ENCODE data around the gene HIPK2.

Gene HIPK2

DNA sequence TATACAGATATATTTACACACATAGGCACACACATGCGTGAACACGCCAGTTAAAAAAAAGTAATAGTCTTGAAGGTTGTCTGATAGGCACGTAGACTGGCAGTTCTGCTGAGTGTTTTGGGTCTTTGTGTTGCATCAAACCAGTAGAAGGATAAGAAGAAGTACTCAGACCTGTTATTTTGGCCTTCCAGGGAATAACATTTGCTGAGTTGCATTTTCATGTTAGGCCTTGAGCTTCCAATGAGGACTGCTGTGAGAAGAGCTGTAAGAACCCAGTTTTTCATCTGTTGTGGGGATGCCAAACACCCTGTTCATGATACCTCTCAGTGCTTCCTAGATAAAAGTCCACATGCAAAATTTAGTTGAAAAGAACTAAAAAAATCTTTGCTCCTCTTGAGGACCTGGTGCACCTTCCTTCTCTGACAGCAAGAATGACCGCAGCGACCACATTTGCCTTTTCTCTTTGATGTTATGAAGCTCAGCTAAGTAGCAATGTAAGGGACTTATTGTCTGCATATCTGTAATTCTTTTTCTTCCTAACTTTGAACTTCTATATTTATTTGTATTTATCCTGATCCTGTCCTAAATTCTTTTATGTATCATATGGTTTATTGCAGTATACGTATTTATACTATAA is 27.2 kb downstream of the HIPK2 start:
- DNase-seq = no peak

DNA sequence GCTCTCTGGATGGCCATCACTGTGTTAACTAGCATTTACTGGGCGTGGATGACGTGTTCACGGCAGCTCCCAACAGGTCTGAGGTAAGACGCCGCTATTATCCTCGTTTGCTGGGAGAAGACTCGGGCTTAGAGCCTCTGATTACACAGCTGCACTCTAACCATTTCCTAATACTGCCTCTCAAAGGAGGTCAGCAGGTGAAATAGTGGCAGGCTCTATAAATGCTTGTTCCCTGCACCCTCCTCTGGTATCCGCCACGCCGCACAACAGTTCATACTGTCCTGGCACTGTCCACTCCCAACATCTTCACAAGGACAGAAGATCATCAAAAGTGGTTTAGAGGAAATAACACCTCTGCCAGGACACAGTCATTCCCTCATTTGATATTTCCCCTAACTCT is 28.3 kb downstream of the HIPK2 start:
- no peak for DNase-seq

DNA sequence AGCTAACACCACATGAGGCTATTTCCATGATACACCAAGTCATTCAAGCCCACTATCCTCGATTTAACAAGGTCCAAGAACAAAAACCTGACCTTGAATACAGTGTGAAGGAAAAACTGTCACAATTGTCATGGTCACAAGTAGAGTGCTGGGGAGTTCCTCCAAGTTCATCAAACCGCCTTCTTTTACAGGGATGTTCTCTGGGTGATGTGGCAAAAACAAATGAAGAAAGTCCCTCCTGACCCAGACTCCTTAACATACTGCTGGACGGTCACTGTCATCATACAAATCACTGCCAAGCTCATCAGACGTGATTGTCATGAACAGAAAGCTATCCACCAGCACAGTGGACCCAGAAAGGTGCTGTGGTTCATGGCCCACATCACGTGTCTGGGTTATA is 28.9 kb downstream of the HIPK2 start:
- DNase-seq = no peak

DNA sequence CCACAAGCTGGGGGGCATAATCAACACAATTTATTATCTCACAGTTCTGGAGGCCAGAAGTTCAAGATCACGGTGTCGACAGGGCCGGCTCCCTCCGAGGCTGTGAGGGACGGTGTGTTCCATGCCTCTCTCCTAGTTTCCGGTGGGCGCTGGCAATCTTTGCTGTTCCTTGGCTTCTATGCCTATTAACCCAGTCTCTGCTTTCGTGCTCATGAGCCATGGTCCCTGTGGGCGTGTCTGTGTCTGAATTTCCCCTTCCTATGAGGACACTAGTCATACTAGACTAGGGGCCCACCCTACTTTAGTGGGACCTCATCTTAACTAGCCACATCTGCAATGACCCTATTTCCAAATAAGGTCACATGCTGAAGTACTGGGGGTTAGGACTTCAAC is 29.4 kb downstream of the HIPK2 start:
- no peak for DNase-seq

DNA sequence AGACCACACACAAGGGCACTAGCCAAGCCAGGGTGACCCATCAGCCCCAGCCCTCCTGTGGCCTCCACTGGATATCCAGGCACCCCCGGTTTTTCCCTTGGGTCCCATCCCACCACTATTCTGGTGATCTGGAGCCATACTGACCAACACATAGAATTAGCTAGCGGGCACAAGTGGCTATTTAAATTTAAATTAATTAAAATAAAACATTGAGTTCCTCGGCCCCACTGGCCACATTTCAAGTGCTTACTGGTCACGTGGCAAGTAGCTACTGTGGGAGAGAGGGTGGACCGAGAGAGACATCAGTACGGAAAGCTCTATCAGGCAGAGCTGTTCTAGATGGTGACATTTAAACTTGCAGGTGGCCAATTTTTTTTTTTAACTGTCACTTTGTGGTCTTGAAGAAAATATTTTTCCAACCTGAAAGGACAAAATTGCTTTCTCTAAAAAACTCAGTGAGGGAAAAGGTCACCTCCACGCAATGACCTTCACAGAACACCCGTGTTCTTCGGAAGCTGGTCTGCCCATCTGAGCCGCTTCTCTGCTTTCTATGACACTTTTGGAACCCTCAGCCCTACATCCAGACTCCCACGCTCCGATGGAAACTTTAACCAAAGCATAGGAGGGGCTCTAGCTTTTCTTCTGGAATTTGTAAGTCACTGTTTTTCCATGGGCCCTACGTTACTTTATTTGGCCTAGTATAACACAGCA is 30.0 kb downstream of the HIPK2 start:
- DNase-seq = no peak

DNA sequence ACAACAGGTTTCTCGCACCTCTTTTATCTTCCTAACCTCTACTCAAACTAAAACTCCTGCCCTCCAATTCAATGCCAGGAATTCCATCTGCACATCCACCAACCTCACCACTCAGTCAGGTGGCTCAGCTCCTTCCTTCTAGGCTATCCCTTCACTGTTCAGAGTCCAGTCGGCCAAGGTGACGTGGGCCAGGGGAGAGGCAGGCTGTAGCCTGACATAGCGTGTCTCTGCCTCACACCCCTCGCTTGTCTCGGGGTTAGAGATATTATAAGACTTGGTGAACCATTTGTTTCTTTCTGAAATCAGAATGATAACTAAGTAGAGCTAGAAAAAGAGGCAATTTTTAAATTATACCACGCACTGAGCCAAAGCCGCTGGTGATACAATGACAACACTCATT is 31.1 kb downstream of the HIPK2 start:
- DNase-seq = no peak

DNA sequence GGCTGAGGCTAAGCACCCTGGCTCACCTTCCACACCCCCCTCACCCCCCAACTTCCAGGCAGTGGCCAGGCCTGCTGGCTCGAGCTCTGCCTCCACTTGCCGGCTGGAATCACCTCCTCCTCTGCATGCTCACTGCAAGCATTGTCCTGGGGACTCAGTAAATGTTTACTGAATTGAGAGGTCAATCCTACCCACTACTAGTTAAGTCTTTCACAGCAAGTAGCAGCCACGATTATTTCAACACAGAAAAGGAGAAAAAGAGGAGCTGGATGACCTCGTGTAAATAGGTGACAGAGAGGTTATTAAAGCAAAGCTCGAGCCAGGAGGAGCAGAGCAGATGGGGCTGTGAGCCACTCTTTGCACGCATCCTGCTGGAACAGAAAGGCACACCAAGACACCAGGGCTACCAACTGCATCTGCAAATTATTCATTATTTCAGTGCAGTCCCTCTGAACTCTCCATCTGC is 32.1 kb downstream of the HIPK2 start:
- DNase-seq = no peak

DNA sequence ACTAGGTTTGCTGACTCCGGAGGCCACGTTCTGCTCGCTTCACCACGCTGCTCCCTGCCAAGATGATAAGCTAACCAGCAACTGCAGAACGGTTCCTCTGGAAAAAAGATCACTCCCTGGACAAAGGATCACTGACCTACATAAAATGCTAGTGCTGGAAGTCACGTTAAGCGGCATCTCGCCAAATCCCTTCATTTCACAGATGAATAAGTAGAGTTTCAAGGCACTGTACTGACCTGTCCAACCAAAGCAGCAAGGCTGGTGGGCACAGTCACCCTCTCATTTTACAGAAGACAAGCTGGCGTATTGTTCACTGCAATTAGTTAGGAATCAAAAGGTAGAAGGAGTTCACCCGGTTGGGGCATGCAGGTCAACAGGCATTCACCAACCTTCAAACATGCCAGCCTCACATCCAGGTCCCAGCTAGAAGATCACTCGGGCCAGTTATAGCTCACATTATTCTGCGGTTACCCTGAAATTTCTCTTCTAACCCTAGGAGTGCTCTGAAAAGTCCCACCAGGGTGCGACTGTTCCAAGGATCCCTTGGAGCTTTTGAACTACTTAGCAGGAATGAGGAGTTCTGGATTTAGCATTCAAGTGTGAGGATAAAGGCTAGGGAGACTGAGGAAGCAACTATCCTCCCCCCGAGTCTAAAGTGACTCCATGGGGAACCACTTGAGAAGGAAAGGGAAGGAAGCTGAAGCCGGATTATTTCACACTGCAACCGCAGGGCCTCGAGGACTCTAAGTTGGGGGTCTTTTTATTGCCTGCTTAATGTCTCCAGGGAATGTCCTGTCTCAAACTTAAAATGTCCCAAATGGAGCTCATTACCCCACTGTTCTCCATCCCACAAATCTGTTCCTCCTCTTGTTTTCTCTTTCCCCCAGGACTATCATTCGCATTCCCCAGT is 32.8 kb downstream of the HIPK2 start:
- no peak for DNase-seq

DNA sequence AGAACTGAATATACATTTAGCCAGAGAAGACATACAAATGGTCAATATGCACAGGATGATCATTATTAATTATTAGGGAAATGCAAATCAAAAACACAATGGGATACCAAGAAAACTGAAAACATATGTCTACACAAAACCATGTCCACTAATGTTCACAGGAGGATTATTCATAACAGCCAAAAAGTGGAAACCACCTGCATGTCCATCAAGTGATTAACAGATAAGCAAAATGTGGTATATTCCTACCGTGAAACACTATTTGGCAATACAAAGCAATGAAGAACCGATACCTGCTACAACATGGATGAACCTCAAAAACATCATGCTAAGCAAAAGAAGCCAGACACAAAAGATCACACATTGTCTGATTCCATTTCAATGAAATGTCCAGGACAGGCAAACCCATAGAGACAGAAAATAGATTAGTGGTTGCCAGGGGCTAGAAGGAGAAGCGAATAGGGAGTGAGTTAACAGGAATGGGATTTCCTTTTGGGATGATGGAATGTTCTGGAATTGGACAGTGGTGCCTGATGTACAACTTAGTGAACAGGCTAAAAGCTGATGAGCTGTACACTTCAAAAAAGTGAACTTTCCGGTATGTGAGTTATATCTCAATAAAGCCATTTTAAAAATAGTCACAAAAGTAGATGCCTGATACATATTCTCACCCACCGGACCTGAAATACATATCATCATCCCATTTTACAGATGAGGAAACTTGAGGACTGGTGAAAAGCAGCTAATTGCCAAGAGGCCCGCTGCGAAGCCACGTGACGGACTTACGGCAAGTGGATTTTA is 33.6 kb downstream of the HIPK2 start:
- no peak for DNase-seq

DNA sequence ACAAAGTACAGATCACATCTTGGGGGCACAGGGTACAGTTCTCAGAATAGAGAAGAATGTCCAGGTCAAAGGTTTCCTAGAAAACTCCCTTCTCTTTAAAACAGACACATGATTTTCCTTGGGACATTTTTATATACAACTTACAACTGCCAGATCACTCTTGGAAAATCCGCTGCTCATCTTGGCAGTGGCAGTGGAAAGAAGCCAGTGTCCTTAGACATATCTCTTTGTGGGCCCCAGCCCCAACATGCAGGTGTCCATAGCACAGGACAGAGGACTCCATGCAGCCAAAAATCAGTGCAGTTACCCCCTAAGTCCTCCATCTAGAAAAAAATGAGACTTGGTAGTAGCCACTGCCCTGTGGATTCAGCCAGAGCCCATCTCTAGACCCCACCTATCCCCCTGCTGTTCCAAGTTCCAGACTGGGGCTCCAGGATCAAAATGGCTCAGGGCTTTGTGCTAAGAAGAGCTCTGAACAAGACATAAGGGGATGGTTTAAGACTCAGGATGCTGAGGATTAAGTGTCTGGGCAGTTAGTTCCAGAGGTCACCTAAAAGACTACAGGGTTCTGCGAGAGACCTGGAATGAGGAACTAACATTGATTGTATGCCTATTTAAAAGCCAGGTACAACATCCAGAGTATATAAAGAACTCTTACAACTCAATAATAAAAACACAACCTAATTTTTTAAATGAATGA is 34.4 kb downstream of the HIPK2 start:
- no peak for DNase-seq

DNA sequence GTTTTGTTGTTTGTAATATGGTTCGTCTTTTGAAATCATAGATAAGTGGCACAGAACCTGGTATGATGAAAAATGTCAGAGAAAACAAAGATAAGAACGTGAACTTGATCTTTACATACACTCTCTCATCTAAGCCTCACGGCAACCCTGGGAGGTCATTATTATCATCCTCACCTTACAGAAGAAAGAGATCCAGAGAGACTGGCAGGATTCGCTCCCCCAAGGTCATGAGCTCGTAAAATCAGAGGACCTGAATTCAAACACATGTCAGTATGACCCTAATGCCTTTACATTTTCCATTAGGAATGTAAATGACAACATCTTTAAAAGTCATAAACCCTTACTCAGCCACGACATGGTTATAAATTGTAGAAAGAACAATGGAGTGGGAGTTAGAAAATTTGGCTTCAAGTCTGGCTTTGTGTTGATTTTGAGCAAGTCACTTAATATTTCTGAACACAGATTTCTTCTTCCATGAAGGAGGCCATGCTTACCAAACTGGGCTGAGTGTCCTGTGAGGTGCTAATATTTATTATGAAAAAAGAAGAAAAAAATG is 35.9 kb downstream of the HIPK2 start:
- DNase-seq = no peak

DNA sequence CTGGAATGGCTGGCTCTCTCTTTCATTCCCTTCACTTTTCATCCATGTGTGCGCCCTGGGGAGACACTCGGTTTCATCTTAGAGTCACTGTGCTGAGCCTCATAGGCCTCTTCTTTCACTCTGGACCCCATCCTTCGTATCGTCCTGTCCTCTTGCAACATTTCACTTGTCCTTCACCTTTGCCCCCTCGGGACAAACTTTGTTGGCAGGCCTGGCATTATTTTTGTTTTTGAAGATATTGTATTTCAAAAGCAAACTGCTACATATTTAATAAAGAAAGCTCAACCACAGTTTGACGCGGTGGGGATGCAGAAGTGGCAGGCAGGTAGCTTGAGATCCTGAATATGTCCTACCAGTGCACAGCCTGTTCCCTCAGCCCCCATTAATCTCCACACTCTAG is 36.6 kb downstream of the HIPK2 start:
- no peak for DNase-seq

DNA sequence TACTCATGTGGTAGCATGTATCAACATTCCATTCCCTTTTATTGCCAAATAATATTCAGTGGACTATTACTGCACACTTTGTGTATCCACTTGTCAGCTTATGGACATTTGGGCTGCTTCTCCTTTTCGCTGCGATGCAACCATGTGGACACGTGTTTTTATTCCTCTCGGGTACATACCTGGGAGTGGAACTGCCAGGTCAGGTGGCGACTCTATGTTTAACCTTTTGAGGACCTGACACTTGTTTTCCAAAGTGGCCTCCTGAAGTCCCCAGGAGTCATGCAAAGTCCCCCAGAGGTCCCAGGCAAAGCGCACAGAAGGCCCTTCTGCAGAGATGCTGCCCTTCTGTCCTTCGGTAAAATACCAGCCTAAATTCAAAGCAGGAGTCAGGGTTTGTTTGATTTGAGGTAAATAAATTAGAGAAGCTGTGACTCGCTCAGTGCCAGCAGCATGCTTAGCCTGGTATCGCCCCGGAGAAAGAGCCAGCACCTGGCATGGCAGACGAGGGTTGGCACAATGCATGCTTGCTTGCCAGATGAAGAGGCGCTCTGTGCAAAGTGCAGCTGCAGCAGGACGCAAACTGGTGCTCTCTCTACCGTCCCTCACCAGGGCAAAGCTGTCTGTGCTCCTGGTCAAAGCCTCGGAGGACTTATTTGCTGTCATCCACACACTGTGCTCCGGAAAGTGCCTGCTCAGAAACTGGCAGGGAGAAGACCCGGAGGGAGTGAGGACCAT is 37.8 kb downstream of the HIPK2 start:
- DNase-seq = no peak

DNA sequence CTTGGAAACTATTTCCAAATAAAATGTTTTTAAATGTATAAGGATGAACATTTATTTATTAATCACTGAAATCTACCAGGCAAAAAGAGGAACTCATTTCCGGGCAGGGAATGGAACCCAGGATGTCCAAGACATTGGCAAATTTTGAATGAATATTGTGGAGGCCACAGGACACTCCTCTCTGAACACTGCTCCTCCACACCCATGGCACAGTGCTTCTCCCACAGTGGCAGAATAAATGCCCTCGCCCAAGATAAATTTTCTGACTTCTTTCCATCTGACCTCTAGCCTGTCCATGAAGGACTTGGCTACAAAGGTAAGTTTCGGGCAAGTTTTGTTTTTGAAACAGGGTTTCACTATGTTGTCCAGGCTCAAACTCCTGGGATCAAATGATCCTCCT is 39.0 kb downstream of the HIPK2 start:
- no peak for DNase-seq

DNA sequence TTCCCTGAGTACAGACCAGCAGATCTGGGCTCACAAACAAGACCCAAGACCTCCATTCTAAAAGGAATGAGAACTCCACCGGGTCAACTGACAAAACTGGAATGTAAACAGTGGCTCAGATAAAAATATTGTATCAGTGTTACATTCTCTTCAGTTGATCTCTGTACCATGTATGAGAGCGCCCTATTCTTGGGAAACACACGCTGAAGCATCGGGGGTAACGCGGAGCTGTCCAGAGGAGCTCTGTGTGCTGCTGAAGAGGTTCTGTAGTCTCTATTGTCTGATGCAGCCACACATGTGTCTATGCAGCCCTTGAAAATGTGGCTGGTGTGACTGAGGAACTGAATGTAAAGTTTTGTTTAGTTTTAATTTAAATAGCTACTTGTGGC is 39.7 kb downstream of the HIPK2 start:
- DNase-seq = no peak

DNA sequence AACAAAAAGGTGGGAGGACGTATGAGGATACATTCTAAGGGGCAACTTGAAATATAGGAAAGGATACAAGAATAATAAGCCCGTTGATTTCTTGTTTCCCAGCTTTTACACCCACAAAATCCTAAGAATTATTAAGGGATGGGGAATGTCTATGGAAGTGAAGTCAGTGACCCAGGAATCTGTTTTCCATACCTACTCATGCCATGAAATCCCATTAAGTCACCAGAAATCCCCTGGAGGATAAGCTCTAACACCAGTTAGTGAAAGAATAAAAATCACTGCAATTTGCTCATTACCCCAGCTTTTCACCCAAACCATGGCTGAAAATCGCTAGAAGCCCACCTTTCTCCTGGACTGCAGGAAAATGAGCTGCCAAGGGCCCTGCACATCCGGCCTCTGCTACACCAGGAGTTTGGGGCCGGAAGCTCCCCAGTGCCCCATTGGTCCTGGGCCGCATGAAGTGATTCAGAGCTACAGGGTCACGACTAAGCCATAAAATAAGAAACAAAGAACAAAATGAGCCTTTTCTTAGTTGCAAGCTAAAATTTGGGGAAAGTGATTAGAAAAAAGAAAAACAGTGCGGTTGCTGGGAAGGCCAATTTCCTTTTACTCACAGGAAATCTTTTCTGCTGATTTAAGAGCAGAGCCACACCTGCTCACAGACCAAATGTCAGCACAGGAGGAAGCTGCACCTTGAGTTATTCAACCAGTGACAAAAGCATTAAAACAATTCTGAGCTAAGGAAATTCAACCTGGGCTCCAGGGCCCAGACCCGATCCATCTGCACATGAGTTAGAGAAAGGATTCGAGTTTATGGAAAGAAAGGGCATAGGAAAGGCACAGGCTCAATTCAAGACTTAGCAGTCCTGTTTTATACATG is 40.3 kb downstream of the HIPK2 start:
- no peak for DNase-seq

DNA sequence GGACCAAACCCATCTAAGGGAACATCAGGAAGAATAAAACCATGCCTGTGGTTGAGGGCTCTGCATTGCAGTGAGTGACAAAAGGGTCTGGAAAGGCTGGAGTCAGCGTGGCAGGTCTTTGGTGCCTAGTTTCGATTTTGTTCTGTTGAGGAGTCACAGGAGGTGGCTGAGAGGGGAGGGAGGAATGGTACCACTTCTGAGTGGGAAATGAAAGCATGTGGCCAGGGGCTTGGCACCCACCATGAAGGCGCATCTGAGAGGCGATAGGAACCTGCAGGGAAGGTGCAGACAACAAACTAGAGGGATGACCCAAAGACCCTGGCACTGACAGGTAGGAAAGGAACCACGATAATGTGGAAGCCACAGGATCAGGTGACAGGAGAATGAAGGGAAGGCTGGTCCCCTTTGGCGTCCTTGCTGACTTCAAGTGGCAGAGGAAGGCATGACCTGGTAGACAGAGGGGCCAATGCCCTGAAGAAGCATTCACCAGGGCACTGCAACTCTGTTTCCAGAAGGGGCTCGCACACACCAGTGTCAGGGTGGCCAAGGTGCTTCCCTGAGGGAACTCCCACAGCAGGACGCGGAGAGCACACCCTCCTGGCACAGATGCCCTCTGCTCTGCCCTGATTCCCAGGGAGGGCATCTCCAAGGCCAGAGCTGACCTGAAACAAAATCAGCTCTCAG is 41.7 kb downstream of the HIPK2 start:
- no peak for DNase-seq

DNA sequence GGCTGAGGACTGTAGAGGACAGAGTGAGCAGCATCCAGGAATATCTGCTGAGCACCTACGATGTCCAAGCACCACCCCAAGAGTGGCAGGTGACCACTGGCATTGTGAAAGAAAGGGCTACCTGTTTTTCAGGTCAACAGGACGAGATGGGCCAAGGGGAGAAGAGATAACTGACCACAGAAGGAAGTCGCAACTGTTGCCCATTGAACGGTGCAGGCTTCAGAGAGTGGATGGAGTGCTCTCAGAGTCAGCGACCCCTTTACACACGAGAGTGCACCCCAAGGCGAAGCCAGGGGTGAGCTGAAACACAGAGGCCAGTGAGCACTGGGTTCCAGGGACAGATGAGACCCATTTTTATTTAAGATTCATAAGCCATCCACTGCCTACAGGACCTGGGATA is 42.3 kb downstream of the HIPK2 start:
- no peak for DNase-seq

DNA sequence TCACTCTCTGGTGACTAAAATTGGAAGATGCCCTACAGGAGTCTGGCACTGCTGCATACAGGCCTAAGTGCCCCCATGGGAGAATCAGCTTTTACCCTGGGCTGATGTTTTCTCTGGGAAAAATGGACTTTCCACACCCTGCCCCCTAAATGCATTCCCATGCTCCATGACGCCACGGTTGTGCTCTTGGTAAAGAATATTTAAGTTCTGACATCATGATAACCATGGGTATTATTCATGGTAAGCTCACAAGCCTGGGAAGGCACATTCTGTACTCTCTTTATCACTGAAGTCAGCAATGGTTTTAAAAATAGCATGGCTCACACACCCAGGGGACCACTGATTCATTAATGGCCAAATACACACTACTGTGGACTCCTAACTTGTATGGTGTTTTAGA is 43.4 kb downstream of the HIPK2 start:
- no peak for DNase-seq

DNA sequence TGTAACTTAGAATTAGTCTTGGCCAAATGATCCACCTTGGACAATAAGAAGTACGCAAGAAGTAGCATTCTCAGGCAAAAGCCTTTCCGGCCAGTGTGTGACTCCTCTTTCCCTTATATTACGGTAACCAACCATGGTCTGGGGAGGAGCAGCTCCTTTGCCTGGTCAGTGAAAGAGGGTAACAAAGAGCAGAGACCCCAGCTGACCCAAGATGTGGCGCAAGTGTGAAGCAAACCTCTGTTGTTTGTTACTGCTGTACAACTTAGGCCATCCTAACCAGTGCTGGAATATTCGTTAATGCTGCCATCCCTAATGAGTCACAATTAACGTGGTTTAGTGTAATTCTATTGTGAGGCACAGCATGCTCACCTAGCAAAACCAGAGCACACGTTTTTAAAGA is 44.0 kb downstream of the HIPK2 start:
- DNase-seq = no peak

All from NCI-H1436 (cell line).